DND-41 (cell line): ENCODE data around the gene CCDC89.

Experiments
- CTCF ChIP-seq: IDR thresholded peaks from 2 replicates; pipeline ENCODE4 v1.5.1; 2012; ENCODE audit warnings: borderline replicate concordance, low read length, moderate library complexity, mild to moderate bottlenecking; ENCODE audit not compliant: poor library complexity, severe bottlenecking; ENCODE audit errors: extremely low read depth
- EZH2 ChIP-seq: IDR thresholded peaks from 3 replicates; pipeline ENCODE4 v1.6.1; 2012; ENCODE audit warnings: borderline replicate concordance, low read depth, mild to moderate bottlenecking, moderate library complexity, low read length, inconsistent platforms; ENCODE audit not compliant: severe bottlenecking

GRCh38 chr11:85732965-85733364 lies 47.0 kb upstream of the CCDC89 start:
- TF ChIP-seq CTCF (no peak), EZH2 (no peak)
